Stimulated activated CD8-positive, alpha-beta memory T cell treated with anti-CD3 and anti-CD28 coated beads, Interleukin-15, amount 100 ng/mL, for 1 hour (primary cell): ENCODE data around the gene PALMD.

ENCODE experiments used
- DNase-seq: peaks from one replicate; pipeline ENCODE4 v3.0.0-alpha.2; 2020; ENCODE audit warnings: low read depth

The PALMD gene, protein sequence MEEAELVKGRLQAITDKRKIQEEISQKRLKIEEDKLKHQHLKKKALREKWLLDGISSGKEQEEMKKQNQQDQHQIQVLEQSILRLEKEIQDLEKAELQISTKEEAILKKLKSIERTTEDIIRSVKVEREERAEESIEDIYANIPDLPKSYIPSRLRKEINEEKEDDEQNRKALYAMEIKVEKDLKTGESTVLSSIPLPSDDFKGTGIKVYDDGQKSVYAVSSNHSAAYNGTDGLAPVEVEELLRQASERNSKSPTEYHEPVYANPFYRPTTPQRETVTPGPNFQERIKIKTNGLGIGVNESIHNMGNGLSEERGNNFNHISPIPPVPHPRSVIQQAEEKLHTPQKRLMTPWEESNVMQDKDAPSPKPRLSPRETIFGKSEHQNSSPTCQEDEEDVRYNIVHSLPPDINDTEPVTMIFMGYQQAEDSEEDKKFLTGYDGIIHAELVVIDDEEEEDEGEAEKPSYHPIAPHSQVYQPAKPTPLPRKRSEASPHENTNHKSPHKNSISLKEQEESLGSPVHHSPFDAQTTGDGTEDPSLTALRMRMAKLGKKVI

GRCh38 chr1:99645699-99646531, at the start of gene PALMD:
PALMD (plus strand) TSS chr1:99646113; CDS start chr1:99646318, 205 bp downstream.
- DNase-seq: no peak

DNA sequence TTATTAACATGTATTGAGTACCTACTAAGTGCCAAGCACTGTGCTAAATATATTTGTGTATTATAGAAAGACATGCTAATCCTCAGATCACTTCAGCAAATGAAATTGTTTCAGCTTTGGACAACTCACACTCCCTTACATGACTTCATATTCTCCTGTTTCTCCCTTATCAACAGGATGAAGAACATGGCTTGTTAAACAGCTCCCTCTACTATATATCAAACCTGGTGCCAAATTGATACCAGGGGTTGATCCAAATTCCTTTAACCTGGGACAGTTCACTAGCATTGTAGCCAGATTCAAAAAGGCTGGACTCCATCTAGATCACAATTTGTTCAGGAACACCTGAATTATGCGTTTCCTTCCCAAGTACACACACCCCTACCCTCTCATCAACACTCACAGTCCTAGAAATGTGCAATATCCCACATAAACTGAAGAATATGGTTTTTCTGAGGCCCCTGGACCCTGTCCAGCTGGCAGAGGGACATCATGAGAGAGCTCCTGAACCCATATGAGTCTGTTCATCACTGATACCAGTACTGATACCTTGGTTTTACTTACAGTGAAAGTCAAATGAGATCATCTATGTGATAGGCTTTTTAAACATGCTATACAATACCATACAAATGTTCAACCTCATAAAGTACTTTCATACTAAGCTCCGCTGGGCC, 47.0 kb upstream of the PALMD start:
- DNase-seq: no peak

- DNase-seq: no peak
Observed at GRCh38 chr1:99599678-99600175, 46.2 kb upstream of the PALMD start.

DNA sequence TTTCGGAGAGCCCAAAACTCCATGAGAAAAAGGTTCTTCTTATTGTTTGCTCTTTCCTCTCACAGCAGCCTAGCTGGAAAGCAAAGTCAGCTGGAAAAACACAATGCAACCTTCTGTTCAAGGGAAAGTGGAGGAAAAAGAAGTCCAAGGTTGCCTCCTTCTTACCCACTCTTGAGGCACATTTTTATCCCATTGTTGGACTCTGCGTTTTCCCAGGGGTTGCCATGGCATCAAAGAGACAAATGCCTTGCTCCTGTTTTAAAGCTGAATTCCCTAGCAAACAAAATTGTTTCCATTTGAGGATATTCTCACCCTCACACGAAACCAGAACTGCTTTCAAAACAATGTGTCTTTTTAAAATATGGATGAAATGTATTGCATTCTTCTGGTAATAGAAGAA, 45.1 kb upstream of the PALMD start:
- DNase-seq: no peak

DNA sequence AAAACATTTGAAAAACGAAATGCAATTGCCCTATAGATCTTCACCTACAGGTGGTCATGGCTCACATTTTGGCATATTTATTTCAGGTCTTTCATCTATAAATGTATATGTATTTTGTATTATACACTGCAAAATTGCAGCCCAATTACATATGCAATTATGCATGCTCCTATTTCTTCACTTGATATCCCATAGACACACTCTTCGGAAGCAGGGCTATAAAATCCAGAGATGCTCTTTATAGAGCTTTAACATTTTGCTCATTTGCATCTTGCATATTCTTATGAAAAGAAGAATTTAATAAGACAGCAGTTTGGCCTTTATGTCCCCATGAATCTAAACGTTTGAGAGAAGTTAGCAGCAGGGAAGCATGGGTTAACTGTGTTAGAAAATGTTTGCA, 44.7 kb upstream of the PALMD start:
- no peak for DNase-seq

GRCh38 chr1:99601709-99602403, 44.1 kb upstream of the PALMD start:
- DNase-seq: no peak

GRCh38 chr1:99602404-99602969, 43.4 kb upstream of the PALMD start:
- DNase-seq: no peak

GRCh38 chr1:99603699-99604560, 42.0 kb upstream of the PALMD start:
- DNase-seq: no peak

- DNase-seq: no peak
Observed at GRCh38 chr1:99606306-99606705, 39.6 kb upstream of the PALMD start.

DNA sequence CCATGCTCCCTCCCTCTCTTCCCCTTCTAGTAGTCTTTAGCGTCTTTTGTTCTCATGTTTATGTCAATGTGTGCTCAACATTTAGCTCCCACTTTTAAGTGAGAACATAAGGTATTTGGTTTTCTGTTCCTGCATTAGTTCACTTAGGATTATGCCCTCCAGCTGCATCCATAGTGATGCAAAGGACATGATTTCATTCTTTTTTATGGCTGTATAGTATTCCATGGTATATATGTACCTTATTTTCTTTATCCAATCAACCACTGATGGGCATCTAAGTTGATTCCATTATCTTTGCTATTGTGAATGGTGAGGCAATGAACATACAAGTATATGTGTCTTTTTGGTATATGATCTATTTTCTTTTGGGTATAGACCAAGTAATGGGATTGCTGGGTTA, 38.3 kb upstream of the PALMD start:
- DNase-seq: no peak

- no peak for DNase-seq
Observed at GRCh38 chr1:99608058-99608457, 37.9 kb upstream of the PALMD start.

- no peak for DNase-seq
Observed at GRCh38 chr1:99613716-99614115, 32.2 kb upstream of the PALMD start.

- DNase-seq: no peak
Observed at GRCh38 chr1:99614728-99615127, 31.2 kb upstream of the PALMD start.

- no peak for DNase-seq
Observed at GRCh38 chr1:99619583-99619982, 26.3 kb upstream of the PALMD start.

DNA sequence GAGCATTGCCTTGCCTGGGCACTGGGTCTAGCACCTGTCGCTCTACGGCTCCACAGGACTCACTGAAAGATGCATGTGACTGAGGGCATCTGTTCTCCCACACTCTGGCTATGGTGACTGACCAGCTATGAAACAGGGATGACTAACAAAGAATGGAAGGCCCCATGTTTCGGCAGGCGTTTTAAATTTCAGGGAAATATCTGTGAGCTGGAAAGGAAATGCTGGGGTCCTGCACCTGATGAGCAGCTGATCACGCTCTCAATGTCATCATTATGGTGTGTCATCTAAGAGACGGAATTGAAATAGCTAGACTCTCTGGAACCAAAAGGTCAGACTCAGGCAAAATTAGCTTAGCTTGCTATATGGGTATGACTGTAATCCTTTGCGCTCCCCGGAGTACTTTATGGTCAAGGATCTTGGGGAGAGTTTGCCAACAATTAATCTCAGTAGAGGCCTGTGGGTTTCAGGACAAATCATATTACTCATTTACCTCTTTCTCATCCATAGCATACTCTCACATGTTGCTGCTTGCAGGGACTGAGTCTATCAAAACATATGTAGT, 24.5 kb upstream of the PALMD start:
- no peak for DNase-seq

GRCh38 chr1:99622702-99623347, 23.1 kb upstream of the PALMD start:
- DNase-seq: no peak

GRCh38 chr1:99623554-99623953, 22.4 kb upstream of the PALMD start:
- DNase-seq: no peak

DNA sequence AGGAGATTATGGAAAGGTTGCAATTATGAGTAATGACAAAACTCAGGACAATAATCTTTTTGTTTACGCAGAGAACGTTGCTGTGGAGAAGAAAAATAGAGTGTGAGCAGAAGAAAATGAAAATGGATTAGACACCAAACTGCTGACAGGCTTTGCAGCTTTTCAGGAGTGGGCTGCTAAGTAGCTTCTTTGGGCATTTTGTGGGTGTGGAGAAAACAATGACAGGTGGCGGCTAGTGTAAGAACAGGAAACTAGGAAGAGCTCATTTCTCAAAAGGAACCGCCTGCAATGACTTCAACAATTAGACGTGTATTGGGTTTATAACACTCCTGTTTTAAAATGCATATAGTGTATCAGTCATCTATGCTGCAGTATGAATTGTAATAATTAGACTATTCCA, 18.3 kb upstream of the PALMD start:
- no peak for DNase-seq

GRCh38 chr1:99629164-99629563, 16.7 kb upstream of the PALMD start:
- DNase-seq: no peak
